Measurements from ENCODE around the gene TCF7L1. TPM values are rescaled to one million over a fixed set of nuclear protein-coding genes. Genes with fewer than 3 reads are reported as not detected.
A peak's percentile ranks its signal among the peaks of the same experiment; 100 is the strongest.
"Not testable (repeated sequence)": the region's sequence is repeated elsewhere in the genome, so short reads cannot be mapped to it uniquely, and the experiment has no call there.

The TCF7L1 gene
- total RNA-seq, 1 donor from 2014 or later: 0.53 TPM

GRCh38 chr2:85343207-85343895 is 210.2 kb downstream of the TCF7L1 start:
- DNase-seq (ENCODE audit: low read depth): not testable (repeated sequence)

- no peak for DNase-seq (ENCODE audit: low read depth)
Measured at GRCh38 chr2:85344356-85344954, 211.3 kb downstream of the TCF7L1 start.

GRCh38 chr2:85347599-85347998 is 214.4 kb downstream of the TCF7L1 start:
- DNase-seq (ENCODE audit: low read depth): no peak

GRCh38 chr2:85353876-85354285 is 220.7 kb downstream of the TCF7L1 start:
- DNase-seq (ENCODE audit: low read depth): peak; percentile 48

- peak; percentile 100 for DNase-seq (ENCODE audit: low read depth)
Measured at GRCh38 chr2:85354286-85355072, 221.3 kb downstream of the TCF7L1 start, which contains the start of the genes ELMOD3 and RETSAT. ELMOD3 (plus strand) TSS chr2:85354769; CDS start chr2:85357199, 2,430 bp downstream. RETSAT (minus strand) TSS chr2:85354528; CDS start chr2:85354507, 21 bp downstream.

GRCh38 chr2:85355073-85355410 is 221.8 kb downstream of the TCF7L1 start:
- no peak for DNase-seq (ENCODE audit: low read depth)

GRCh38 chr2:85355521-85355920 is 222.3 kb downstream of the TCF7L1 start:
- no peak for DNase-seq (ENCODE audit: low read depth)

GRCh38 chr2:85356186-85356585 is 223.0 kb downstream of the TCF7L1 start:
- DNase-seq (ENCODE audit: low read depth): no peak

GRCh38 chr2:85357736-85358135 is 224.5 kb downstream of the TCF7L1 start:
- DNase-seq (ENCODE audit: low read depth): no peak

Other genes with a start within 250 kb of the TCF7L1 start
- gene TMSB10, start 227.7 kb upstream of the TCF7L1 start, total RNA-seq: 1,553 and 1,708 TPM in 2 replicates
- gene KCMF1, start 162.2 kb upstream of the TCF7L1 start, total RNA-seq: 74.4 and 79.6 TPM in 2 replicates
- gene TGOLN2, start 194.6 kb downstream of the TCF7L1 start, total RNA-seq: 78.3 and 88.1 TPM in 2 replicates
- 37.4 and 39.9 TPM in 2 replicates for gene RETSAT, start 221.1 kb downstream of the TCF7L1 start, total RNA-seq
- gene ELMOD3, start 221.4 kb downstream of the TCF7L1 start, total RNA-seq: 19.4 and 28.6 TPM in 2 replicates

All from myocyte (in vitro differentiated cells).